ENCODE measurements around the gene ICE1. TPM values are rescaled to one million over a fixed set of nuclear protein-coding genes. Genes with fewer than 3 reads are reported as not detected.
A peak's percentile ranks its signal among the peaks of the same experiment; 100 is the strongest.
"Not testable (repeated sequence)": the region's sequence is repeated elsewhere in the genome, so short reads cannot be mapped to it uniquely, and the experiment has no call there.

Gene ICE1, protein sequence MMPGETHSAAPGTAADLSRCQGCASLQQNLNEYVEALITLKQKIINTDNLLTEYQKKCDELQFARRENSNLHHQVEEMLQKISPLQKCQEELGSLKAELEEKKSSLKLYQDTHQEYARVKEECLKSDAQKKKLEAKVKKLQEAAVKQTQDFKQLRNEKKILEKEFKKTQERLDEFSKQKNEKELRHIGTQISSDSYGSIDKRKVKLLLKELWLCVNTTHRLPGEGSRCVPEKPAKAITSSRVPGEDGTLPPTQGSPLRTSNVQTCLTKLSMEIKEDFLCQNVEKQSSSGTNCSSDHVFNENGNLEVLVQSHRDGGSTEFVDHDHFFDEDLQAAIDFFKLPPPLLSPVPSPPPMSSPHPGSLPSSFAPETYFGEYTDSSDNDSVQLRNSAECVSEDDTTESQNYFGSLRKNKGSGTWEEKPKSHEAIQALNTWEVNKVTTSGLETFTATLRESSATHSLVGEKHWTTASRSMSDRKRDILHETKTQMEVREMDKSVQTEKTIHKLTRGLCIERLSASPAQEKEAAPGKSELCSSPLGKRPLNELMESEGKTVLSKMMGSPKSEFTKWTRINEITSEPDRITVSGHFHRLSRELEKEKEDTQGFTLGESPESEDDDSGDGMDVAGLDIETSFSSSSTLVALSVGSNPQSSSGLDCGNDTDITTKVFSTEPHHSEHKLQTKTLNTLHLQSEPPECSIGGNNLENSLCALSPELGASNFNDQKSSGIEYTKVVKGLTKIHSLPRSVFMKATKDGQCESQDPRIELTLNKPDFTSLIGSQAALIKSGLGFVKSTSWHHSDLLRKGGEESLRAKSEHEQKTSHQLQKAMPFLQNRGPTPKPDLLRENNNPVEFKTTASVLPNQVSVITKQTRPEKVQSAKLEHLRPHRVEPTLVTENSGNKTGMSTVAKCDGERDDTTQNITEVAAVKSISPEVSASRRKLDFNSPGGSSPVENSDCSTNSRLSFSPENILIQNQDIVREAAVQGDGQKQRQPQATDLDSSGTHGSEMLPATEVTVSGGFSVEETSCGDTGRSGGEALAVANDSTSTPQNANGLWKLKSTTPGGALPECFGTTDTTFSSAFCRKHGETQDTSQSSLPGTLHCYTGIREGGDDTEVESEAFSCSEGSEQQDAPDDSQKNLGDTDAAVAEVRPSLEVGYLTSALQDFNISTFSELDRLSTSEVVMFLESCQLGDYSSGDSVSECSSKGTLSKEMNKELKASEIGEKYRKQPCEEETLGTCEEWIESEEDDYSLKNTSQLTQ (N-terminal part only)
- 10 to 100 TPM; 22.0 to 31.8 (median 26.6) TPM for polyA plus RNA-seq (ENCODE audit: insufficient read length in 10 of 10)
- long read RNA-seq, donor 1, partial matches to known transcripts, result 0 of 6 reads
- long read RNA-seq, donor 1, other reads (novel, unspliced or antisense), result 5 of 6 reads
- long read RNA-seq, donor 2, result 0 reads
- long read RNA-seq, donor 3, result 0 reads
- long read RNA-seq, donor 4, partial matches to known transcripts, result 0 of 5 reads
- long read RNA-seq, donor 4, other reads (novel, unspliced or antisense), result 5 of 5 reads
- long read RNA-seq, donor 5, partial matches to known transcripts, result 5 of 6 reads
- long read RNA-seq, donor 5, other reads (novel, unspliced or antisense), result 0 of 6 reads
- long read RNA-seq, donor 6, result 0 reads
- long read RNA-seq, donor 7, result 0 reads
- long read RNA-seq, donor 8, result 0 reads
- long read RNA-seq, donor 9, result 0 reads

DNA sequence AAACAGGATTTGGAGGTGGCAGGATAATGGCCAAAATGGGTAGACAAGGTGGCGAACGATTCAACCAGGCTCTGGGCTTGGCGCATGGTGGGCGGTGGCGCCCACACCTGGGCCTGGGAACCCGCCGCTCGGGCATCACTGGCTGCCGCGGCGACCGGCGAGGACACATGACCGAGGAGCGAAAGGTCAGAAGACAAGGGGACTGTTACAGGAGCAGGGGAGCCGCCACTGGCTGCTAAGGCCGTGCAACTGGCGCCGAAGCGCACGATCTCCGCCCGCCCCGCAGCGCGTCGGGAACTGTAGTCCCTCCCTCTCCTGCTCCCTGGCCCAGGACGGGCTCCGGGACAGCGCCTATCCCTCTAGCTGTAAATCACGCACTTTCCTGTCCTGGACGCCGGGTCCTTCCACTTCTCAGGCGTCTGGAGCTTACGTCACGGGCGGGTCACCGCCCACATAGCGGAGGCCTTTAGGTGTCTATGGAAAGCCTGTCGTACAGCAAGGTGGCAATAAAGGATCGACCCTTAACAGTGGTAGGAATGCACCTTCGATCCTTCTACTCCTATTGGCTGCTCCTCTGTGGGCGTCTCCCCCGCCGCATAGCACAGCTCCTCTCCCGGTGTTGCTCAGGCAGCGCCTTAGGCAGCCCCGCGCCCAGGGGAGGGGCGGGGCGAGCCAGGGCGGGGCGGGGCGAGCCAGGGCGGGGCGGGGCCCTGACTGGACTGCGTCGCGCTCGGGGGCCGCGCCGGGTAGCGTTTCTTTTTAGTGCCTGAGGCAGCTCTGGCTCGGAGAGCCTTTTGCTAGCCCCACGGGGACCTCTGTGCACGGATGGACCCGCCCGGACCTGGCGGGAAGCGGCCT lies at the start of gene ICE1:
Gene ICE1 (plus strand): TSS at position 717 of the 858 bp plus-strand sequence. CDS start 239 bp downstream, outside the sequence.
- DNase-seq, result peak; percentile 98

DNA sequence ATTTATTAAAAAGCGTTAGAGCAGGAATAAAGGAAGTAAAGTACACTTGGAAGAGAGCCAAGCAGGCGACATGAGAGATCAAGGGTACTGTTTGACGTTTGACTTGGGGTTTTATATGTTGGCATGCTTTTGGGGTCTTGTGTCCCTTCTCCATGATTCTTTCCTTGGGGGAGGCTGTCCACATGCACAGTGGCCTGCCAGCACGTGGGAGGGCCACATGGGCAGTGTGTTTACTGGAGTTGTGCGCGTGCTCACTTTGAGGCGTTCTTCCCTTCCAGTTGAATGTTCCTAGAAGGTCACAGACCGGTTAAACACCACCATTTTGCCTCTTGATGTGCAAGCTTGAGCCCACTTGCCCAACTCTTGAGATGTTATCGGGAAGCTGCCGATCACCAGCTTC lies 49.5 kb upstream of the ICE1 start:
- no peak for DNase-seq

DNA sequence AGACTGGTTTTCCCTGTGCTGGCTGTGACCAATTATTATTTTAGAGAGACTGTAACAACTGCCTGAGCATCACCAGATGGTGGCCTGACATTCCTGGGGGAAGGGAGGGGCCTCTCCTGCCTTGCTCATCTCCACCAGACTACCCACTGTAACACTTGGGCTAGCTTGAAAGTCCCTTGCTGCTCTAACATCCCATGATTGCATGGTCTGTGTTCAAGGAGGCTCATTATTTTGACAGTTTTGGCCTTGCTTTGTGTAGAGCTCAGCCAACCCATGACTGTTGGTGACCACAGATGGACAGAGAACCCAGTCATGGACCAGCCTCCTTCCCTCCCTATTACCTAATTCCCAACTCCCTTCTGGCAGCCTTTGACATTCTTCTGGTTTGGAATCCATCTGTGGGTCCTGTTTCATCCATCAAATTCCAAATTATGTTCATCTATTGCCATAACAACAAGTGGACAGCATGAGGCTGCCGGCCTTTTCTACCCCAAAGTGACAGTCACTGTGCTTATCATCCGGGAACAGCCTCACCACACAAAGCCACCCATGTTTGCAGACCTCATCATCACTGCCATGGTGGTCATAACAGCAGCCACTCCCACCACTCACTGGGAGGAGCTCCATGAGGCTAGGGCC lies 49.0 kb upstream of the ICE1 start:
- DNase-seq, result no peak

DNA sequence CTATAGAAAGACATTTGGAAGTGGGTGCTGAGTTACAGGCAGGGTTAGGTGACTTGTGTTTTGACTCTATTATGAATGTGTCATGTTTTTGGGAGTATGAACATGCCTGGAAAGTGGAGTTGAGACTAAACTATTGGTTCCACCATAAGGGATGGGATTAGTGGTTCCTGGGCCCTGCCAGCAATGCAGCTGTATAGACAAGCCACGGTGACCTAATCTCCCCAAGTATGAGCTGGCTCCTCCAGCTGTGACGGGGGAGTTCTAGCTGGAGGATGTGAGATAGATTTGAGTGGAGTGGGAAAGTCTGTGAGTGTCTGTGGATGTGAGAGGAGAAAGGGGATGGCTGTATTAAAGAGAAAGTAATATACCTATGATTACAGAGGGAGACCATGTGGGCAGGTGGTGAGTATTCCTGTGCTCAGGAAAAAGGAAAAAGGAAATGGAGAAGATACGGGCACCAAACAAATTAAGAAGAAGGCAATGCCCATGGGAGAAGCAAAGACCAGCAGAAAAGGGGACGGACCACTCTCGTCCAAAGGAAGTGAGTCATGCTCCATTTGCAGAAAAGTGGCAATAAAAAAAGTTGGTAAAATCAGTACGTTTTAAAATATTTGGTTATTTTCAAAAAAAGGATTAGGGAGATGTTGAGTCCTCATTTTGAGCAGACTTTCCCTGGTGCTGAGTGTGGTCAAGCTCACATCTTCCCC lies 48.3 kb upstream of the ICE1 start:
- DNase-seq, result peak in 1 of 3 donors; percentile 55

DNA sequence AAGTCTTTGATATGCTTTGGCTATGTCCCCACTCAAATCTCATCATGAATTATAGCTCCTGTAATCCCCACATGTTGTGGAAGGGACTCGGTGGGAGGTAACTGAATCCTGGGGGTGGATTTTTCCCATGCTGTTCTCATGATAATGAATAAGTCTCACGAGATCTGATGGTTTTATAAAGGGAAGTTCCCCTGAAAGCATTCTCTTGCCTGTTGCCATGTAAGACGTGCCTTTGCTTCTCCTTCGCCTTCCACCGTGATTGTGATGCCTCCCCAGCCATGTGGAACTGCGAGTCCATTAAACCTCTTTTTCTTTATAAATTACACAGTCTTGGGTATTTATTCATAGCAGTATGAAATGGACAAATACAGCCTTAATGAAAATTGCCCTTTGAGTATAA lies 44.7 kb upstream of the ICE1 start:
- no peak for DNase-seq

DNA sequence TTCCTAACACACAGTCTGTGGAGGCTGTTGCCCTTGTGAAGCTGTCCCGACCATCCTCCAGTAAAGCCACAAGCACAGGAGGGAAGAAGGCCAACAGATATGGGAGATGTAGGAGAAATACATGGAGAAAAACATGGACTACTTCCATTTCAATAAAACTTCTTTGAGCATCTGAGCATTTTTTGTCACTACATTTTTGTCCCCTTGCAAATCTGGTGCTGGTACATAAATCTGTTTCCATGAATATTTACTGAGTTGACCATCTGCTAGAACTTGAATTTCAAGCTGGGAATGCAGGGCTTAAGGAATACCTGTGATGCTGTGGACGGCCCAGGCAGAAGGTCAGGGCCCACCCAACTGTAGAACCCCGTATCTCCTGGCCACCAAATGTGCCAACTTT lies 43.9 kb upstream of the ICE1 start:
- no peak for DNase-seq

DNA sequence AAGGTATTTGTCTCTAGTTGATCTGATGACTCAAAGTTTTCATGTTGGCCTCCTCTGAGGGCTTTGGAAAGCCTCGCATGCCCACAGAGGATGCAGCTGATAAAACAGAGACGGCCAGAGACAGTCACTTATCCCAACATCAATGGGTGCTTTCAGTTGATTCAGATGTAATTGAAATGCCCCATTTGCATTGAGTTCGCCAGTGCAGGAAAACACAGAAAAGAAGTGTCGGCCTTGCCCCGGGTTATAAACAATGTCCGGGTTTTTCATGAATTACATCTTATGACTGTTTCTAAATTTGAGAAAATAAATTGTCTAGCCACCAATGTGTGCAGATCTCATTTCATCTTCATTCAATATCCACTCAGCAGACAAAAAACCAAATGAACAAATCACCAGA lies 42.2 kb upstream of the ICE1 start:
- no peak for DNase-seq

DNA sequence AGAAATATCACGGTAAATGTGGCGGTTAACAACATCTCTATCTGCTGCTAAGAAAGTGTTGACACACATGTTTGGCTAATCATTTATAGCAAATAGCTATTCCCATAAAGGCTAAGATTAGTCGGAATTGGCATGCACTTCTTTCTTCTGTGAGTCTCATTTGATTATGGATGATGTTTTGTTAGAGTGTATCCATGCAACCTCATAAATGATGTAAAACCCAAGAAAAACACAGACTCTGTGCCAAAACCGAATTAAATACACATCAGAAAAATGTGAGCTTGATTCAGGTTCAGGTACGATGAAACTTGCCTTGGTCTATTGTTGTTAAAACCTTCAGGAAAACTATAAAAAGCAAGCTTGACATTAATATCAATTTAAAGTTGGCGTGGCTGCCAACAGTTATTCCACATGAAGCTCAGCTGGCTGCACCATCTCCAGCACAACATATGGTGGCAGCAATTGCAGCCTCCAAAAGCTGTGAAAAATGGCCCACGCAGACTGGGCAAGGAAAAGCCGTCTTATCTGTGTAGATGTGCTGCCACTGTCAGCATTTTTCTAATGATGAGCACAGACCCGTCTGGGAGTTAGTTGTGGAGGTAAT lies 41.1 kb upstream of the ICE1 start:
- DNase-seq, result peak; percentile 61 to 85 (median 62)

DNA sequence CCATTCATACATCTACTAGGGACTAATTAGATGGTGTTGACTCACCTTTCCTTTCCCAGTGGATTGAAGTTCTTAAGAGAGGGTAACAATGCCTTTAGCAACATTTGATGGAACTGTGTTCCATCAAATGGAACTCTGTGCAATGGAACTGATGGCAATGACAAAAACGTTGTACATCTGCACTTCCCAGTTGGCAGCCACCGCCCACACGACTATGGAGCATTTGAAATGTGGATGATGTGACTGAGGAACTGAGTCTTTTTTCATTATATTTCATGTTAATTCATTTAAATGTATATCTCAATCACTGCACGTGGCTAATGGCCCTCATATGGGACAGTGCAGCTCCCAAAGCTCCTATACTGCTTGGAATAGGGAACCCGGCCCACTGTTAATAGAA lies 39.0 kb upstream of the ICE1 start:
- no peak for DNase-seq

DNA sequence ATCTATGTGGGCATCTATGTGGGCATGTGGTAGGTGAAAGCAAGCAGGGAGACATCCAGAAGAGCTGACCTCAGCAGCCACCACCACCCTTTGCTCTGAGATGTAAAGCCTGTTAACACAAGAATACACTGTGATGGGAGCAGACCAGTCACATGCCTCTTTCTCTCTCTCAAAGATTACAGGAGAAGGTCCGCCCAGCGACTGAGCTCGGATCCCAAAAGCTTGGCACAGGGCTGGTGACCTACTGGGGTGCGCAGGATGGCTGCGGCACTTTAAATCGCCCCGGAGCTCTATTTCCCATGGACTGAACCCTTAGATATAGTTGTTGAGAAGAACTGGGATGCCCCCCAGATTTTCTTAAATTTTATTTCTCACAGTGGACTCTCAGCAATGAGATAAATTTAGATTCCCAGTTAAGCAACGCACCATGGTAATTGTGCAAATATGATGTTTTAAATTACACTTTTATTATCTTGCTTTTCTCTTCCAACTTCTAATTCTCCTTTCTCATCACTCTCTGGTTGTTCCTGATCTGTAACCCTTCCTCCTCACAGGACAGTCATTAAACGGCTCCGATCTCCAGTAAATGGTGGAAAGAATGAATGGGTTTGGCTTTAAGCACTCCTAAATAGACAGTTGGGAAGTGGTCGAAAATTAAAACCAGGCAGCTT lies 37.7 kb upstream of the ICE1 start:
- DNase-seq, result peak in 1 of 3 donors; percentile 85

DNA sequence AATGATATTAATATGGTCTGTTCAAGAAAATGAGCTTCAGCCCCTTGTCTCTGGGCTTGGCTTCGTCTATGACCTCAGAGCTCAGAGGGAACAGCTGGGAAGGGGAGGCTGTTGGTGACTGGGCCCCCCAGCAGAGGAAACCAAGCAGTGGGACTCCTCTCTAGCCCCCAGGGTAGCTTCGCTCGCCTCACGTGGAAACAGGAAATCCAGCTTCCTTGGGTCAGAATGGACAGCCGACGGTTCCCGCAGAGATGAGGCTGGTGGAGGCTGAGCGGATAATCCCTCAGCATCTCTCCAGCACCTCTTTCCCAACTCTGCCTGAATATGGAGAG lies 37.2 kb upstream of the ICE1 start:
- DNase-seq, result peak in 1 of 3 donors; percentile 57

DNA sequence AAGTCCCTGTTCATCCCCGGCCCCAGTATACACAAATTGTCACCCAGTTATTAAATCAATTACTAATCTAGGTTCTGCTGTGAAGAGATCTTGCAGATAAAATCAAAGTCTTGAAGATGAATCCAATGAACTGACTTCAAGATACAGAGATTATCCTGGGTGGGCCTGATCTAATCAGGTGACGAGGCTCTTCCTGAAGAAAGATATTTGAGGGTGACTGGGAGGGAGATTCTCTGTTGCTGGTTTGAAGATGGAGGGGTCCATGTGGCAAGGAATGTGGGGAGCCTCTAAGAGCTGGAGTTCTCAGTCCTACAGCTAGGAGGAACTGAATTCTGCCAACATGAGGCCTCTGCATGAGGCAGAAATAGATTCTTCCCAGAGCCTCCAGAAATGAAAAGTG lies 36.1 kb upstream of the ICE1 start:
- DNase-seq, result no peak

DNA sequence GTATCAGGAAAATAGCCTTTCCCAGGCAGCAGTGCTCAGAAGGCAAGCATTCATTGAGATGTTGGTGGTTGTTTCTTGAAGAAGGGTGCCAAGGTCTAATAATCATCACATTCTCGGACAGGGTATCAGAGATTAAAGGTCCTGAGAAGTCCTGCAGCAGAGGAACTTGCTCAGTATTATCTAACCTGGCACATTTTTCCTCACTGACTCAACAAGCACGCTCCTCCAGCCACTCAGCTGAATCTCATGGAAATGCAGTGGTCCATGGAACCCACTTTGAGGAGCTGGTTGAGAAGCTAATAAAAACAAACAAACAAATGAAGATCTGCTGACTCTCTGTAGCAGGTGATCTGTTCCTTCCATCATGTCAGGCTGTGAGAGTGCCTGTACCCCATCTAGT lies 35.3 kb upstream of the ICE1 start:
- no peak for DNase-seq

DNA sequence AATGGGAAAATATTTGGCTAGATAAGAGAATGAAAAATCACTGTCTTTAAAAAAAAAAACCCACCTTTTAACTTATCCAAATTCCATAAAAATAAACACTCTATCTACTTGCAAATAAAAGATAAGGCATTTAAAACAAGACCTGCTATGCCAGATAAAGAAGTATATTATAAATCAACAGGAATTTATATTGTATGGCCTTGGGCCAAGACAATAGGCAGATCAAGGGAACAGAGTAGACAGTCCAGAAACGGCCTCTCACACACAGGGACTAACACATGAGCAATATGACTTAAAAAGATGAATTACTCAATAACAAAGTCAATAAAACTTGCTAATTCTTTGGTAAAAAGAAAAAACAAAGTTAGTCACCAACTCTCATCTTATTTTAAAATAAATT lies 34.7 kb upstream of the ICE1 start:
- DNase-seq, result no peak

DNA sequence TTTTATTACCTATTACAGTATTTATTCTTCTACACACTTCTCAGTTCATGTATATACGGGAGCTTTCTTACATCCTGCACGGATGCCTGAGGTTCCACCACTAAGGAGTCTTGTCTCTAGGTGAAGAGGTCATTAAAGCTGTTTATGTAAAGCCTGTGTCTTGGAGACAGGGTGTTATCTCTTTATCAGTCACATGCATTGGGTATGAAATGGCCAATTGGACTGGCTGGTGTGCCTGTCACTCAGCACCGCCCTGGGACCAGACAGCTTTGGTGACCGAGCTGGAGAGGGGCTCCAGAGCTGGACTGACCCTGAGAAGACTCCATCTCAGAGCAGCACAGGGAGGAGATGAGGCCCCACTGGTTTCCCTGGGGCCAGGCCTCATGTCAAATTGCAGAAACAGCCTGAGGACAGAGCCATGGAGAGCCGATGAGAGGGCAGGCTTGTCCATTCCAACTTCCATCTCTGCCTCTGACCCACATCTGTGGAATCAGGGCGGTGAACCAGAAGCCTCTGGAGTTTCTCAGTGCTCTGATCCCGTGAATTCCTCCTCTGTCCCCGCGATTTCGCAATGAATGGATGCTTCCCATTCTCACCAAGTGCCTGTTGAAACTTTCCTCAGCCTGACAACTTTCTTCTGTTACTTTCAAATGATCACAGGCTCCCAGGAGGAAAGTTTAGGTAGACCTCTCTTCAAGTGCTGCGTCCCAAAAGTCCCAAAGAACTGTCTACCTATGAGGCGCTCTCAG lies 32.2 kb upstream of the ICE1 start:
- not testable (repeated sequence) for DNase-seq

DNA sequence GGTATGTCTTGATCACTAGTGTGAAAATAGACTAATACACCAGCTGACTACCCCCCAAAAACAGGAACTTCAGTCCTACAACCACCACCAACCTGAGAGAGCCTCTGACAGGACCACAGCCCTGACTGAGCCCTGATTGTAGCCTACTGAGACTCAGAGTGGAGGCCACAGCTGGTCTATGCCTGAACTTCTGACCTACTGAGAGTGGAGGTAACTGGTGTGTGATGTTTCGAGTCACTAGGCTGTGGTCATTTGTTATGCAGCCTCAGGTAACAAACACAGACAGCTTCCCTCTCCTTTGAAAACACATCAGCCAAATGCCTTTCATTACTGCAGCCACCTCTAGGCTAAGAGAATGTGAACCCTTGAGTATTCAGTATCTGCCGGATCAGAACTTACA lies 30.0 kb upstream of the ICE1 start:
- not testable (repeated sequence) for DNase-seq

DNA sequence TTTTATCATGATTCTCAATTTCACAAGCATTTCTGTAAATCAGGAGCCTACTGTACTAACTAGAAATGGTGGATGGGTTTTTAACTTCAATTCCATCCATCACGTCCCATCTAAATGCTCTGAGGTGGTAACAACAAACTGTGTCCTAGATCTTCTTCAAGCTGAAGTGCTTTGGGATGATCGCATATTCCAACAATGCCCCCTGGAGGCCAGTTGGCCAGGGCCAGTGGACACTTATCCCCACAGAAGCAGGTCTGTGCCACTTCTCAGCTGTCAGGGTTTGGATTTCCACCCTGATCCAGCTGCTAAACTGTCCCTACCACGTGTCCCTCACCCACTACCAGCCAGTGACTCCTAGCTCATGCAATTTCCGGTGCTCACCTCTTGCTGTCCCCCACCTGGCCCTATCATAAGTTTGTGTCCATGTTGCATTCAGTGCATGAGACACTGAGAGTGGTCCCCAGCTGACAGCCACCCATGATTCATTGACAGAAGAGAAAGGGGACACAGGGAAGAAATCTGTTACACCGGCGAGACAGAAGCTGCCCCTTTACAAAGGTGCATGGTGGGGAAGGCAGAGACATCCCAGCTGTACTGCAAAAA lies 28.0 kb upstream of the ICE1 start:
- peak in 2 of 3 donors; percentile 47 to 63 for DNase-seq

Measured in muscle of back (tissue), 13 donors.